ENCODE results near the gene ZNF407. TPM values are rescaled to one million over a fixed set of nuclear protein-coding genes. Genes with fewer than 3 reads are reported as not detected.
A peak's percentile ranks its signal among the peaks of the same experiment; 100 is the strongest.

ZNF407 gene
- total and polyA plus RNA-seq, 2 donors from 2014 or later, result 2.5 to 17.8 TPM

GRCh38 chr18:74951165-74951760 lies 353.6 kb downstream of the ZNF407 start:
- DNase-seq, result peak in 2 of 5 donors; percentile 3 to 77
- Histone ChIP-seq H3K4me1 (ENCODE audit: control insufficient read depth in 2 of 3, insufficient read depth in 2 of 3, low read depth in 1 of 3, low read length in 3 of 3) (no peaks in the 10 kb centered on the region), H3K36me3 (ENCODE audit: control insufficient read depth in 2 of 3, insufficient read depth in 3 of 3, low read length in 3 of 3) (no peaks in the 10 kb centered on the region), H3K27ac (ENCODE audit: low read depth in 2 of 2, low read length in 2 of 2) (no peak overlapping the region), H3K27me3 (ENCODE audit: control insufficient read depth, insufficient read depth, low read length) (no peaks in the 10 kb centered on the region), H3K9ac (ENCODE audit: low read length in 3 of 3) (no peak overlapping the region), H3K9me3 (ENCODE audit: control insufficient read depth in 2 of 3, insufficient read depth in 1 of 3, low read length in 3 of 3) (no peaks in the 10 kb centered on the region), H3K4me3 (ENCODE audit: low read length in 3 of 3) (no peak overlapping the region)
- peak; percentile 50 for FAIRE-seq
- intact Hi-C loops (cut with DNase I), result no loop called here
- TF ChIP-seq CTCF (IDR thresholded peaks at IDR 0.05; ENCODE audit: borderline replicate concordance, extremely low read depth, insufficient read depth), result no peak

GRCh38 chr18:74957588-74958224 lies 360.0 kb downstream of the ZNF407 start:
- H3K27ac ChIP-seq (ENCODE audit: low read depth in 2 of 2, low read length in 2 of 2), result no peak overlapping the region
- no peak overlapping the region for H3K4me3 ChIP-seq (ENCODE audit: low read length in 3 of 3)
- DNase-seq, result no peak
- no peaks in the 10 kb centered on the region for H3K4me1 ChIP-seq (ENCODE audit: control insufficient read depth in 2 of 3, insufficient read depth in 2 of 3, low read depth in 1 of 3, low read length in 3 of 3)
- no peak for FAIRE-seq
- no peak overlapping the region for H3K9ac ChIP-seq (ENCODE audit: low read length in 3 of 3)
- no peaks in the 10 kb centered on the region for H3K9me3 ChIP-seq (ENCODE audit: control insufficient read depth in 2 of 3, insufficient read depth in 1 of 3, low read length in 3 of 3)
- no peaks in the 10 kb centered on the region for H3K27me3 ChIP-seq (ENCODE audit: control insufficient read depth, insufficient read depth, low read length)
- intact Hi-C loops (cut with DNase I), result no loop called here
- no peaks in the 10 kb centered on the region for H3K36me3 ChIP-seq (ENCODE audit: control insufficient read depth in 2 of 3, insufficient read depth in 3 of 3, low read length in 3 of 3)
- no peak for TF ChIP-seq CTCF (IDR thresholded peaks at IDR 0.05; ENCODE audit: borderline replicate concordance, extremely low read depth, insufficient read depth)

- H3K9ac ChIP-seq (ENCODE audit: low read length in 3 of 3), result no peak overlapping the region
- no peak overlapping the region for H3K4me3 ChIP-seq (ENCODE audit: low read length in 3 of 3)
- no peaks in the 10 kb centered on the region for H3K9me3 ChIP-seq (ENCODE audit: control insufficient read depth in 2 of 3, insufficient read depth in 1 of 3, low read length in 3 of 3)
- no peak overlapping the region for H3K27ac ChIP-seq (ENCODE audit: low read depth in 2 of 2, low read length in 2 of 2)
- FAIRE-seq (no peak), DNase-seq (no peak)
- no peaks in the 10 kb centered on the region for H3K27me3 ChIP-seq (ENCODE audit: control insufficient read depth, insufficient read depth, low read length)
- H3K4me1 ChIP-seq (ENCODE audit: control insufficient read depth in 2 of 3, insufficient read depth in 2 of 3, low read depth in 1 of 3, low read length in 3 of 3), result no peaks in the 10 kb centered on the region
- TF ChIP-seq CTCF (IDR thresholded peaks at IDR 0.05; ENCODE audit: borderline replicate concordance, extremely low read depth, insufficient read depth), result no peak
- no peaks in the 10 kb centered on the region for H3K36me3 ChIP-seq (ENCODE audit: control insufficient read depth in 2 of 3, insufficient read depth in 3 of 3, low read length in 3 of 3)
- intact Hi-C loops (cut with DNase I), result no loop called here
Measured at GRCh38 chr18:74959216-74959615, 361.5 kb downstream of the ZNF407 start.
